ENCODE data around the gene TRIP12.

- TF ChIP-seq CTCF (IDR thresholded peaks at IDR 0.05; ENCODE audit: low read depth, low read length, poor library complexity, severe bottlenecking) (no peak), EZH2phosphoT487 (IDR thresholded peaks at IDR 0.05; ENCODE audit: borderline replicate concordance, low read length) (no peak)
Measured at GRCh38 chr2:229810786-229811185, 111.0 kb downstream of the TRIP12 start.
